GM12872 (cell line): ENCODE measurements around the gene SPATS2.

Experiments used
- TF ChIP-seq, protein P1 (sequence below): IDR thresholded peaks from 3 replicates; pipeline ENCODE4 v1.5.1; 2011; ENCODE audit warnings: low read depth, mild to moderate bottlenecking, low read length, moderate library complexity; ENCODE audit not compliant: insufficient read depth

SPATS2 gene

GRCh38 chr12:49328816-49329215, 38.4 kb upstream of the SPATS2 start:
- TF ChIP-seq, protein P1, sequence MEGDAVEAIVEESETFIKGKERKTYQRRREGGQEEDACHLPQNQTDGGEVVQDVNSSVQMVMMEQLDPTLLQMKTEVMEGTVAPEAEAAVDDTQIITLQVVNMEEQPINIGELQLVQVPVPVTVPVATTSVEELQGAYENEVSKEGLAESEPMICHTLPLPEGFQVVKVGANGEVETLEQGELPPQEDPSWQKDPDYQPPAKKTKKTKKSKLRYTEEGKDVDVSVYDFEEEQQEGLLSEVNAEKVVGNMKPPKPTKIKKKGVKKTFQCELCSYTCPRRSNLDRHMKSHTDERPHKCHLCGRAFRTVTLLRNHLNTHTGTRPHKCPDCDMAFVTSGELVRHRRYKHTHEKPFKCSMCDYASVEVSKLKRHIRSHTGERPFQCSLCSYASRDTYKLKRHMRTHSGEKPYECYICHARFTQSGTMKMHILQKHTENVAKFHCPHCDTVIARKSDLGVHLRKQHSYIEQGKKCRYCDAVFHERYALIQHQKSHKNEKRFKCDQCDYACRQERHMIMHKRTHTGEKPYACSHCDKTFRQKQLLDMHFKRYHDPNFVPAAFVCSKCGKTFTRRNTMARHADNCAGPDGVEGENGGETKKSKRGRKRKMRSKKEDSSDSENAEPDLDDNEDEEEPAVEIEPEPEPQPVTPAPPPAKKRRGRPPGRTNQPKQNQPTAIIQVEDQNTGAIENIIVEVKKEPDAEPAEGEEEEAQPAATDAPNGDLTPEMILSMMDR = no peak

DNA sequence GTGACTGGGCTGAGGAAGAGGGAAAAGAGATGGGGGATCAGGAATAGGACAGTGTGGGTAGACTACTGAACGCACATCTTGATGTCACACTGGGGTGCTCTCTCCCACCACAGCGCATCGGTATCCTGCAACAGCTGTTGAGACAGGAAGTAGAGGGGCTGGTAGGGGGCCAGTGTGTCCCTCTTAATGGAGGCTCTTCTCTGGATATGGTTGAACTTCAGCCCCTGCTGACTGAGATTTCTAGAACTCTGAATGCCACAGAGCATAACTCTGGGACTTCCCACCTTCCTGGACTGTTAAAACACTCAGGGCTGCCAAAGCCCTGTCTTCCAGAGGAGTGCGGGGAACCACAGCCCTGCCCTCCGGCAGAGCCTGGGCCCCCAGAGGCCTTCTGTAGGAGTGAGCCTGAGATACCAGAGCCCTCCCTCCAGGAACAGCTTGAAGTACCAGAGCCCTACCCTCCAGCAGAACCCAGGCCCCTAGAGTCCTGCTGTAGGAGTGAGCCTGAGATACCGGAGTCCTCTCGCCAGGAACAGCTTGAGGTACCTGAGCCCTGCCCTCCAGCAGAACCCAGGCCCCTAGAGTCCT, 37.1 kb upstream of the SPATS2 start:
- TF ChIP-seq, protein P1 = no peak

DNA sequence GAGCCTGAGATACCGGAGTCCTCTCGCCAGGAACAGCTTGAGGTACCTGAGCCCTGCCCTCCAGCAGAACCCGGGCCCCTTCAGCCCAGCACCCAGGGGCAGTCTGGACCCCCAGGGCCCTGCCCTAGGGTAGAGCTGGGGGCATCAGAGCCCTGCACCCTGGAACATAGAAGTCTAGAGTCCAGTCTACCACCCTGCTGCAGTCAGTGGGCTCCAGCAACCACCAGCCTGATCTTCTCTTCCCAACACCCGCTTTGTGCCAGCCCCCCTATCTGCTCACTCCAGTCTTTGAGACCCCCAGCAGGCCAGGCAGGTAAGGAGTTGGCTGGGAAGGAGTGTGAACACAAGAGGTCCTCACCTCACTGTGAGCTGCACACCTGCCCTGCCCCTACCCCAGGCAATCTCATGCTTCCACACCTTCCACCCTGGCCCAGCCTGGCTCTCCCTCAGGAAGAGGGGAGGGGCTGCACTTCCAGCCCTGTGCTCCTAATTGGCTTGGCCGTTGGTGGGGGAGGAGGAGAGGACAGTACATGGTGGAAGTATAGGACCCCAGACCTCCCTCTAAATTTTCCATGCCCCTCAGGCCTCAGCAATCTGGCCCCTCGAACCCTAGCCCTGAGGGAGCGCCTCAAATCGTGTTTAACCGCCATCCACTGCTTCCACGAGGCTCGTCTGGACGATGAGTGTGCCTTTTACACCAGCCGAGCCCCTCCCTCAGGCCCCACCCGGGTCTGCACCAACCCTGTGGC, 36.5 kb upstream of the SPATS2 start:
- TF ChIP-seq, protein P1 = no peak

- TF ChIP-seq, protein P1 = peak; percentile 59
Measured at GRCh38 chr12:49331380-49332222, 35.7 kb upstream of the SPATS2 start.

DNA sequence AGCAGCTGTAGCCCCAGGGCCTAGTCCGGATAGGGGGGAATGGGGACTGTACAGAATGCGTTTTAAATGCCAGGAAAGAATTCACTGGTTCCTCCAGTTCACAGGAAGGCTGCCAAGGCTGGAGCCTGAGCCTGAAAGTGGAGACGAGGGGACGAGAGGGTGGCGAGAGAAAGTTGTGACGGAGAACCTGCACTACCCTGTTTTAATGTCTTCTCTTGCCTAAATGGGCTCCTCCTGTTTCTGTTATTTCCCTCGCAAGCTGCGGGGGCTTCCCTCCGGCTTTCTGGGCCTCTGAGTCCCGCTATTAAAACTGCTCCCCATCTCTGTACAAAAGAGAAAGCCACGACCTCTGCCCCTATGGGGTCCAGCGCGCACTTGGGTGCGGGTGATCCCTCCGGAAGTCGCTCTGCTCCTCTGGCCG, 34.8 kb upstream of the SPATS2 start:
- TF ChIP-seq, protein P1 = no peak

- TF ChIP-seq, protein P1 = no peak
Measured at GRCh38 chr12:49332891-49333371, 34.3 kb upstream of the SPATS2 start.

- TF ChIP-seq, protein P1 = no peak
Measured at GRCh38 chr12:49334226-49334625, 33.0 kb upstream of the SPATS2 start.
